Measurements from ENCODE around the gene KREMEN1.
"Not testable (repeated sequence)": the region's sequence is repeated elsewhere in the genome, so short reads cannot be mapped to it uniquely, and the experiment has no call there.

The KREMEN1 gene

GRCh38 chr22:29072979-29073617 is at the start of gene KREMEN1:
KREMEN1 (plus strand) TSS chr22:29073035; CDS start chr22:29073131, 96 bp downstream.
- DNase-seq (ENCODE audit: insufficient read length, low spot score): peak; percentile 93
- FAIRE-seq: no peak

GRCh38 chr22:29023172-29023796 is 49.6 kb upstream of the KREMEN1 start:
- DNase-seq (ENCODE audit: insufficient read length, low spot score) (no peak), FAIRE-seq (no peak)

GRCh38 chr22:29026579-29026978 is 46.3 kb upstream of the KREMEN1 start:
- FAIRE-seq: no peak
- no peak for DNase-seq (ENCODE audit: insufficient read length, low spot score)

GRCh38 chr22:29028468-29028867 is 44.4 kb upstream of the KREMEN1 start:
- no peak for DNase-seq (ENCODE audit: insufficient read length, low spot score)
- no peak for FAIRE-seq

GRCh38 chr22:29029202-29030000 is 43.4 kb upstream of the KREMEN1 start:
- FAIRE-seq (no peak), DNase-seq (ENCODE audit: insufficient read length, low spot score) (no peak)

- FAIRE-seq (no peak), DNase-seq (ENCODE audit: insufficient read length, low spot score) (no peak)
Observed at GRCh38 chr22:29030016-29030617, 42.7 kb upstream of the KREMEN1 start.

- DNase-seq (ENCODE audit: insufficient read length, low spot score) (no peak), FAIRE-seq (no peak)
Observed at GRCh38 chr22:29030618-29031226, 42.1 kb upstream of the KREMEN1 start.

GRCh38 chr22:29031227-29032011 is 41.4 kb upstream of the KREMEN1 start:
- FAIRE-seq (no peak), DNase-seq (ENCODE audit: insufficient read length, low spot score) (no peak)

- DNase-seq (ENCODE audit: insufficient read length, low spot score) (no peak), FAIRE-seq (no peak)
Observed at GRCh38 chr22:29032014-29032475, 40.8 kb upstream of the KREMEN1 start.

- FAIRE-seq: no peak
- no peak for DNase-seq (ENCODE audit: insufficient read length, low spot score)
Observed at GRCh38 chr22:29032584-29032983, 40.3 kb upstream of the KREMEN1 start.

- FAIRE-seq (no peak), DNase-seq (ENCODE audit: insufficient read length, low spot score) (no peak)
Observed at GRCh38 chr22:29037340-29037932, 35.4 kb upstream of the KREMEN1 start.

- FAIRE-seq (no peak), DNase-seq (ENCODE audit: insufficient read length, low spot score) (no peak)
Observed at GRCh38 chr22:29039148-29039547, 33.7 kb upstream of the KREMEN1 start.

GRCh38 chr22:29039684-29040083 is 33.2 kb upstream of the KREMEN1 start:
- FAIRE-seq; DNase-seq (ENCODE audit: insufficient read length, low spot score): not testable (repeated sequence)

- DNase-seq (ENCODE audit: insufficient read length, low spot score) (peak; percentile 58), FAIRE-seq (peak; percentile 97)
Observed at GRCh38 chr22:29040385-29041275, 32.2 kb upstream of the KREMEN1 start.

- FAIRE-seq (no peak), DNase-seq (ENCODE audit: insufficient read length, low spot score) (no peak)
Observed at GRCh38 chr22:29041408-29041807, 31.4 kb upstream of the KREMEN1 start.

GRCh38 chr22:29043906-29044575 is 28.8 kb upstream of the KREMEN1 start:
- DNase-seq (ENCODE audit: insufficient read length, low spot score) (no peak), FAIRE-seq (no peak)

GRCh38 chr22:29044657-29045176 is 28.1 kb upstream of the KREMEN1 start:
- no peak for FAIRE-seq
- no peak for DNase-seq (ENCODE audit: insufficient read length, low spot score)
